WI38 (cell line): ENCODE measurements around the gene CADM2.

ENCODE experiments used
- H3K4me3 ChIP-seq: 2 replicates; pipeline ENCODE4 v1.5.1; 2011; ENCODE audit warnings: low read depth, mild to moderate bottlenecking, control low read depth, low read length
- CTCF ChIP-seq: IDR thresholded peaks from 2 replicates; pipeline ENCODE4 v1.5.1; 2012; ENCODE audit warnings: low read depth, mild to moderate bottlenecking, control low read depth, low read length

Gene CADM2

GRCh38 chr3:85760342-85760741 lies 801.6 kb downstream of the CADM2 start:
- TF ChIP-seq CTCF: no peak

GRCh38 chr3:85780806-85781205 lies 822.0 kb downstream of the CADM2 start:
- H3K4me3 ChIP-seq: no peak overlapping the region
- no peak for TF ChIP-seq CTCF

More at GRCh38 chr3:85760342-85760741, 801.6 kb downstream of the CADM2 start:
- no peak overlapping the region for H3K4me3 ChIP-seq

- no peak for TF ChIP-seq CTCF
- H3K4me3 ChIP-seq: no peak overlapping the region
These were observed 823.0 kb downstream of the CADM2 start for GRCh38 chr3:85781806-85782205.

GRCh38 chr3:85783291-85783690 lies 824.5 kb downstream of the CADM2 start:
- no peak overlapping the region for H3K4me3 ChIP-seq
- TF ChIP-seq CTCF: no peak

GRCh38 chr3:85785766-85786165 lies 827.0 kb downstream of the CADM2 start:
- TF ChIP-seq CTCF: no peak
- no peak overlapping the region for H3K4me3 ChIP-seq

- no peak overlapping the region for H3K4me3 ChIP-seq
- TF ChIP-seq CTCF: no peak
These were observed 831.7 kb downstream of the CADM2 start for GRCh38 chr3:85790445-85791030.

- TF ChIP-seq CTCF: no peak
These were observed 837.4 kb downstream of the CADM2 start for GRCh38 chr3:85796140-85796539.

More at GRCh38 chr3:85796140-85796539, 837.4 kb downstream of the CADM2 start:
- no peak overlapping the region for H3K4me3 ChIP-seq
